A549 treated with ZK216348 at 1 μM for 4 hours (cell line): Measurements from ENCODE around the gene SERGEF. TPM values are rescaled to one million over a fixed set of nuclear protein-coding genes. Genes with fewer than 3 reads are reported as not detected.

Experiments
- total RNA-seq: library from RNA; stranded (reverse); fragments of 200-300 nt; extraction: Qiagen RNA extraction; gene quantifications from 5 replicates; pipeline ENCODE4 v1.2.3, GENCODE V29; 2022; ENCODE audit warnings: low read depth

Gene SERGEF
- 15.1 to 19.2 TPM (median 16.7 TPM) in 5 replicates for total RNA-seq

DNA sequence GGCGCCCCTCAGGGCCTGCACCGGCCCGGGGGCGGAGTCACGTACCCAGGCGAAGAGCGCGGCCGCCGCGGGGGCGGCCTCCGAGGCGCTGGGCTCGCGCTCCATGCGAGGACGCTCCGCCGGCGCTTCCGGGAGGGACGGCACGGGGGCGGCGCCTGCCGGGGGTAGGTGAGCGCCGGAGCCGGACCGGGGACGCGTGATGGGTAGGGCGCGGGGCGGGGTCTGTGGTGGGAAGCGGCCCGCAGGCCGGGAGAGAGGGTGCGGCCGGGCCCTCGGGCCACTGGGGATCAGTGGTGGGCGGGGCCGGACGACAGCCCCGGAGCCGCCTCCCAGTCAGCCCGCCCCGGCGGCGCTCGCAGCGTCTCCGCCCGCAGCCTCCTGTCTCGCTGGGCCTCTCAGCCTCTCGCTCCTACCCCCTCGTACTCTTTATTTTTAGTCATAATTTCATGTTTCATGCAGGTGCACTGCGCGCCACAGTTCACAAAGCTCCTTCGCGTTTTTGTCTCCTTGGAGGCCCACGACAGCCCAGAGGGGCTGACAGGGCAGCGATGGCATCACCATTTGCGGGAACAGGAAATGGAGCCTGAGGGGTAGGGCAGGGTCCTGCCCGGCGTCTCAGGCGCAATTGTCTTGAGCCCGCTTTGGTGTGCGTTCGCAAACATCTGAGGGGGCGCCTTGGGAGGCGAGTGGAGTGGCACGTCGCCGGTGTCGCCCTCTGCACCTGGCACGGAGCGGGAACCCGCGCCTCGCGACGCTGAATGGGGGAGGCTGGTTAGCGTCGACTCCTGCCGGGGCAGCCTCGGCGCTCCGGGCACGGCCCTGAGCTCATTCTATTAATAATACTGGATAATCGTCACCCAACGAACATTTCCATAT, at the start of gene SERGEF:
SERGEF (minus strand) TSS at position 142 of the 876 bp plus-strand sequence; CDS start at position 105, 37 bp downstream.

DNA sequence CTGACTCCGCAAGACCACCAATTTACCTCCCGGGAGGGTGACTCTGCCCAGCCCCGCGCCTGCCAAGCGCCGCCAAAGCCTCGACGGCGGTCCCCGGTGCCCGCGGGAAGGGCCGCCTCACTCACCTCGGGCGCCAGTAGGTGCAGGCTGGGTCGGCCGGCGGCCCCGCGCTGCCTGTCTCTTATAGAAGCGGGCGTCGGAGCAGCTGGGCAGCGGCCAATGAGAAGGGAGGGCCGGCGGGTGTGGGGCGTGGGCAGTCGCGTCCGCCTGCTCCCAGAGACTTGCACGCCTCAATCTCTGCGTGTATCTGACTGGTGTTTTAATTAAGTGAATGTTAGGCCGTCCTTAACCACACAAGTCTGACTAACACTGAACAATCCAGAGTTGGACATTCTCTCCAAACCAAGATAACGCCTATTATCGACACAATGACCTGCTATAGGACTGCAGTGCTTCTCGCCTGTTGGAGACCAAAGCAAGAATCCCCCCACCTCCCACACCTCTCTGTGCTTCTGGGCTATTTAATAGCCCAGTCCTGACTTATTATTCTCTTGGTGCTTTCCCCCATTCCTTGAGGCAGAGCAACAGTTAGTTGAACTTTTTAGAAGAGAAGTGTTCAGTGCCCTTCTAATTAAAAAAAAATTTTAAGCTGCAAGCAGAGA, 33.4 kb upstream of the SERGEF start, which contains the start of gene TPH1:
TPH1 (minus strand) TSS at position 154 of the 662 bp plus-strand sequence. CDS start 5,507 bp downstream, outside the sequence.

Other genes starting within 250 kb of the SERGEF start
- 0.04 to 0.23 TPM (median 0.05 TPM) in 4 of 5 replicates, not detected in the other for gene TPH1, start 33.2 kb upstream of the SERGEF start, total RNA-seq
- gene SAAL1, start 93.0 kb upstream of the SERGEF start, total RNA-seq = 34.6 to 42.6 TPM (median 40.5 TPM) in 5 replicates
- gene MRGPRX3, start 119.5 kb upstream of the SERGEF start, total RNA-seq = not detected in 5 replicates
- gene MRGPRX4, start 159.8 kb upstream of the SERGEF start, total RNA-seq = not detected in 5 replicates
- not detected in 5 replicates for gene SAA4, start 223.8 kb upstream of the SERGEF start, total RNA-seq
- 0.65 TPM in 1 of 5 replicates, not detected in the others for gene SAA2, start 235.6 kb upstream of the SERGEF start, total RNA-seq